GM23338 (cell line): ENCODE measurements around the gene NGB. TPM values are rescaled to one million over a fixed set of nuclear protein-coding genes. Genes with fewer than 3 reads are reported as not detected.

Source experiments
- ATAC-seq: fragments of 200-7000 bp; cut with Tn5 transposase; 3 replicates; pipeline ENCODE4 v1.9.1; 2020
- DNase-seq: peaks from one replicate; pipeline ENCODE4 v3.0.0-alpha.2; 2015; ENCODE audit warnings: low spot score
- H2AFZ ChIP-seq: fragments of 200-600 bp; sonication (generic); 2 replicates; pipeline ENCODE4 v1.8.0; 2016; ENCODE audit warnings: antibody characterized with exemption, mild to moderate bottlenecking, moderate library complexity
- H3F3A ChIP-seq: fragments of 200-600 bp; sonication (generic); replicated peaks from 2 replicates; pipeline ENCODE4 v1.8.0; 2017; ENCODE audit warnings: antibody characterized with exemption, mixed run types, low read depth
- H3K27ac ChIP-seq: fragments of 200-600 bp; sonication (generic); 2 replicates; pipeline ENCODE4 v1.6.1; 2016; ENCODE audit warnings: low read depth
- H3K27me3 ChIP-seq: fragments of 200-600 bp; sonication (generic); 2 replicates; pipeline ENCODE4 v1.8.0; 2016; ENCODE audit warnings: mild to moderate bottlenecking, mixed run types, moderate library complexity; ENCODE audit not compliant: insufficient read depth
- H3K36me3 ChIP-seq: fragments of 200-600 bp; sonication (generic); 2 replicates; pipeline ENCODE4 v1.8.0; 2016; ENCODE audit warnings: mild to moderate bottlenecking; ENCODE audit not compliant: insufficient read depth
- H3K4me1 ChIP-seq: fragments of 200-600 bp; sonication (generic); 2 replicates; pipeline ENCODE4 v1.8.0; 2016; ENCODE audit warnings: mild to moderate bottlenecking, moderate library complexity; ENCODE audit not compliant: insufficient read depth
- H3K4me2 ChIP-seq: fragments of 200-600 bp; sonication (generic); 2 replicates; pipeline ENCODE4 v1.7.1; 2017; ENCODE audit warnings: mixed run types
- H3K4me3 ChIP-seq: fragments of 200-600 bp; sonication (generic); 2 replicates; pipeline ENCODE4 v1.6.1; 2016; ENCODE audit warnings: mixed run types
- H3K79me2 ChIP-seq: fragments of 200-600 bp; sonication (generic); replicated peaks from 2 replicates; pipeline ENCODE4 v1.8.0; 2017; ENCODE audit warnings: mild to moderate bottlenecking; ENCODE audit not compliant: insufficient read depth
- H3K9me2 ChIP-seq: fragments of 200-600 bp; sonication (generic); 2 replicates; pipeline ENCODE4 v1.8.0; 2017; ENCODE audit not compliant: insufficient read depth
- H4K20me1 ChIP-seq: fragments of 200-600 bp; sonication (generic); replicated peaks from 2 replicates; pipeline ENCODE4 v1.8.0; 2017; ENCODE audit warnings: mild to moderate bottlenecking; ENCODE audit not compliant: insufficient read depth
- H3K27ac Mint-ChIP-seq: 2 replicates; pipeline ENCODE4 v1.8.0; 2020; ENCODE audit warnings: inconsistent platforms, mild to moderate bottlenecking, moderate library complexity, mixed read lengths
- H3K27me3 Mint-ChIP-seq: 3 replicates; pipeline ENCODE4 v1.8.0; 2022; ENCODE audit warnings: low read depth, mild to moderate bottlenecking, moderate library complexity, mixed read lengths, inconsistent platforms; ENCODE audit not compliant: insufficient read depth, poor library complexity
- H3K36me3 Mint-ChIP-seq: 3 replicates; pipeline ENCODE4 v1.8.0; 2021; ENCODE audit warnings: low read depth, mild to moderate bottlenecking, inconsistent platforms, moderate library complexity, mixed read lengths
- H3K4me1 Mint-ChIP-seq: 3 replicates; pipeline ENCODE4 v1.8.0; 2020; ENCODE audit warnings: mild to moderate bottlenecking, inconsistent platforms, mixed read lengths
- H3K4me3 Mint-ChIP-seq: 3 replicates; pipeline ENCODE4 v1.8.0; 2021; ENCODE audit warnings: moderate library complexity, mild to moderate bottlenecking, inconsistent platforms, mixed read lengths
- H3K9me3 Mint-ChIP-seq: 3 replicates; pipeline ENCODE4 v1.8.0; 2020; ENCODE audit warnings: moderate library complexity, mild to moderate bottlenecking, inconsistent platforms, mixed read lengths
- EZH2 ChIP-seq: fragments of 200-600 bp; sonication (generic); IDR thresholded peaks from one replicate; pipeline ENCODE4 v1.8.0; 2017; ENCODE audit warnings: antibody characterized with exemption, mild to moderate bottlenecking, low read depth; ENCODE audit not compliant: unreplicated experiment
- EZH2phosphoT487 ChIP-seq: fragments of 200-600 bp; sonication (generic); IDR thresholded peaks from one replicate; pipeline ENCODE4 v1.8.1; 2018; ENCODE audit warnings: antibody characterized with exemption; ENCODE audit not compliant: unreplicated experiment
- JUNB ChIP-seq: IDR thresholded peaks from one replicate; pipeline ENCODE4 v1.6.1; 2016; ENCODE audit warnings: antibody characterized with exemption; ENCODE audit not compliant: unreplicated experiment
- NANOG ChIP-seq: IDR thresholded peaks from 2 replicates; pipeline ENCODE4 v1.6.1; 2016; ENCODE audit warnings: antibody characterized with exemption, borderline replicate concordance
- POLR2AphosphoS5 ChIP-seq: IDR thresholded peaks from 2 replicates; pipeline ENCODE4 v1.6.1; 2016; ENCODE audit warnings: antibody characterized with exemption, low read depth
- REST ChIP-seq: IDR thresholded peaks from one replicate; pipeline ENCODE4 v1.6.1; 2018; ENCODE audit warnings: antibody characterized with exemption; ENCODE audit not compliant: unreplicated experiment
- STAT1 ChIP-seq: IDR thresholded peaks from one replicate; pipeline ENCODE4 v1.6.1; 2016; ENCODE audit warnings: antibody characterized with exemption; ENCODE audit not compliant: unreplicated experiment
- ZNF114 ChIP-seq: fragments of 250-450 bp; sonication (Bioruptor Pico); IDR thresholded peaks from 2 replicates; pipeline ENCODE4 v1.5.0; 2020; ENCODE audit warnings: mild to moderate bottlenecking, moderate library complexity
- ZNF331 ChIP-seq: fragments of 250-450 bp; sonication (Bioruptor Pico); IDR thresholded peaks from 2 replicates; pipeline ENCODE4 v1.5.0; 2020; ENCODE audit warnings: low read depth, mild to moderate bottlenecking, moderate library complexity
- polyA plus RNA-seq: library from polyadenylated mRNA; unstranded; fragments of >200 nt; fragmentation: Nextera tagmentation; extraction: Ambion mirVana; gene quantifications from 2 replicates; pipeline ENCODE4 v1.2.1, GENCODE V29; 2016
- total RNA-seq: library from RNA; depleted of rRNA; stranded (reverse); fragments of >200 nt; shearing (Covaris generic); gene quantifications from 2 replicates; pipeline ENCODE4 v1.2.3, GENCODE V29; 2014
- TF ChIP-seq, protein P1 (sequence below): IDR thresholded peaks from 2 replicates; pipeline ENCODE4 v1.6.1; 2016; ENCODE audit warnings: antibody characterized with exemption
- TF ChIP-seq, protein P2 (sequence below), 2 experiments: fragments of 200-600 bp in 1 of 2; sonication (generic) in 1 of 2; conservative IDR thresholded peaks; 2 replicates each; pipeline versions ENCODE4 v1.5.1 to v1.6.1; 2016 to 2017; ENCODE audit warnings: antibody characterized with exemption in 2 of 2, low read depth in 2 of 2, mild to moderate bottlenecking in 2 of 2, moderate library complexity in 1 of 2

The NGB gene
- total and polyA plus RNA-seq, 2 experiments from 2014 or later = 0.21 to 1.0 TPM

DNA sequence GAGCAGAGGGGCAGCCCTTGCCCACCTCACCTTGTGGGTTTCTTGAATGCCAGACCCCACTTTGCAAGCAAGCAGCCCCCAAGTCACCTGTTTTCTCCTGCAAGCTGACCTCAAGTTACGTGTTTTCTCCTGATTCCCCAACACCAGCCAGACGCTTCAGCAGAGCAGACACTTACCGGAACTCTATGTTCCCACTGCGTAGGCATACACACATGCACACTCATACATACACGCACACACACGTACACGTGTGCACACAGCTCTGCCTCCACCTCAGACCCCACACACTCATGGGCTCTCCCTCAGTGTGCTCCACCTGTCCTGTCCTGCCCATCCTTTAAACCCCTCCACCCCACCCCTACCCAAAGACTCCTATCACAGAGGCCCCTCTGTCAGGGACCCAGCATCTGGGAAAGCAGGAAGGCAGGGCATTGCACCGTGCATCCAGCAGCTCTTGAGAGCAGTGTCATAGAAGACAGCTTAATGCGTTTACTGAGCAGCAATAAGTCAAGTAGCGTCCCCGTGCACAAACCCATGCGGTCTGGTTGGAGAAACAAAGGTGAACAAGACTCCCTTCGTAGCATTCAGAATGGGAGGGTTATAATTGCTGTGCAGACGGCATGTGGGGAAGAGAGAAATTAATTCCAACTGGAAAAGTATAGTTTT lies 45.0 kb downstream of the NGB start:
- Histone ChIP-seq H3K27ac (no peak overlapping the region), H3K9me2 (no peaks in the 10 kb centered on the region), H4K20me1 (no peaks in the 10 kb centered on the region), H3K79me2 (no peaks in the 10 kb centered on the region), H3K4me2 (no peak overlapping the region), H2AFZ (no peak overlapping the region), H3K4me3 (no peak overlapping the region), H3K4me1 (peaks cover 29% of the 10 kb centered on the region), H3F3A (no peaks in the 10 kb centered on the region), H3K27me3 (no peaks in the 10 kb centered on the region), H3K36me3 (no peaks in the 10 kb centered on the region)
- no peak overlapping the region for H3K27ac Mint-ChIP-seq
- H3K4me3 Mint-ChIP-seq = no peak overlapping the region
- H3K36me3 Mint-ChIP-seq = no peaks in the 10 kb centered on the region; the same call in 2 of the 3 replicates
- peaks cover 45% of the 10 kb centered on the region for H3K4me1 Mint-ChIP-seq
- no peak for DNase-seq
- peaks cover 9% of the 10 kb centered on the region for H3K27me3 Mint-ChIP-seq
- no peak for ATAC-seq
- H3K9me3 Mint-ChIP-seq = no peaks in the 10 kb centered on the region; the same call in 2 of the 3 replicates
- no peak for TF ChIP-seq STAT1
- no peak for TF ChIP-seq JUNB
- TF ChIP-seq, protein P1, sequence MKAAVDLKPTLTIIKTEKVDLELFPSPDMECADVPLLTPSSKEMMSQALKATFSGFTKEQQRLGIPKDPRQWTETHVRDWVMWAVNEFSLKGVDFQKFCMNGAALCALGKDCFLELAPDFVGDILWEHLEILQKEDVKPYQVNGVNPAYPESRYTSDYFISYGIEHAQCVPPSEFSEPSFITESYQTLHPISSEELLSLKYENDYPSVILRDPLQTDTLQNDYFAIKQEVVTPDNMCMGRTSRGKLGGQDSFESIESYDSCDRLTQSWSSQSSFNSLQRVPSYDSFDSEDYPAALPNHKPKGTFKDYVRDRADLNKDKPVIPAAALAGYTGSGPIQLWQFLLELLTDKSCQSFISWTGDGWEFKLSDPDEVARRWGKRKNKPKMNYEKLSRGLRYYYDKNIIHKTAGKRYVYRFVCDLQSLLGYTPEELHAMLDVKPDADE = no peak
- no peak for TF ChIP-seq POLR2AphosphoS5
- no peak for TF ChIP-seq EZH2phosphoT487

DNA sequence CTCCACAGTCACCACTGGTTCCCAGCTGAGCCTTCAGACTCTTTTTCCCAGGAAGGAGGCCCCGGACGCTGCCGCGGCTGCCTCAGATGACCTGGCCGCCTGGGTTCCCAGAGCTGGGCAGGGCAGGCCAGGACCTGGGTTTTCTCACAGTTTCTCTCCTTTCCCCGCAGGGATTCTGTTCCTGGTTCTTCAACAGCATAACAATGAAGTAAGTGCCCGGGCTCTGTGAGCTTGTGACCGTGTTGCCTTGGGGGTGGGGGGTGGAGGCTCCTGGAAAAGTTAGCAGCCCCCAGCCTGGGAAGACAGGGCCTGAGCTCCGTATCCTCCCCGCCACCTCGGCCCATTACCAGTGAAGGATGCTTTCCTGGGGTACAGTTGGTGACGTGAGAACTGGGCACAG lies 45.8 kb downstream of the NGB start:
- DNase-seq (no peak), ATAC-seq (peak; percentile 24)
- Histone ChIP-seq H3K27me3 (no peaks in the 10 kb centered on the region), H3K9me2 (no peaks in the 10 kb centered on the region), H3K4me2 (no peak overlapping the region), H4K20me1 (no peaks in the 10 kb centered on the region), H3K4me1 (peaks cover 32% of the 10 kb centered on the region), H3K4me3 (no peak overlapping the region), H3K36me3 (no peaks in the 10 kb centered on the region), H3K27ac (no peak overlapping the region), H3F3A (no peaks in the 10 kb centered on the region), H3K79me2 (no peaks in the 10 kb centered on the region), H2AFZ (no peak overlapping the region)
- peaks cover 11% of the 10 kb centered on the region for H3K27me3 Mint-ChIP-seq
- H3K27ac Mint-ChIP-seq = no peak overlapping the region
- TF ChIP-seq EZH2phosphoT487 = no peak
- no peak for TF ChIP-seq ZNF331 (CRISPR knock-in tag)
- TF ChIP-seq, protein P2, sequence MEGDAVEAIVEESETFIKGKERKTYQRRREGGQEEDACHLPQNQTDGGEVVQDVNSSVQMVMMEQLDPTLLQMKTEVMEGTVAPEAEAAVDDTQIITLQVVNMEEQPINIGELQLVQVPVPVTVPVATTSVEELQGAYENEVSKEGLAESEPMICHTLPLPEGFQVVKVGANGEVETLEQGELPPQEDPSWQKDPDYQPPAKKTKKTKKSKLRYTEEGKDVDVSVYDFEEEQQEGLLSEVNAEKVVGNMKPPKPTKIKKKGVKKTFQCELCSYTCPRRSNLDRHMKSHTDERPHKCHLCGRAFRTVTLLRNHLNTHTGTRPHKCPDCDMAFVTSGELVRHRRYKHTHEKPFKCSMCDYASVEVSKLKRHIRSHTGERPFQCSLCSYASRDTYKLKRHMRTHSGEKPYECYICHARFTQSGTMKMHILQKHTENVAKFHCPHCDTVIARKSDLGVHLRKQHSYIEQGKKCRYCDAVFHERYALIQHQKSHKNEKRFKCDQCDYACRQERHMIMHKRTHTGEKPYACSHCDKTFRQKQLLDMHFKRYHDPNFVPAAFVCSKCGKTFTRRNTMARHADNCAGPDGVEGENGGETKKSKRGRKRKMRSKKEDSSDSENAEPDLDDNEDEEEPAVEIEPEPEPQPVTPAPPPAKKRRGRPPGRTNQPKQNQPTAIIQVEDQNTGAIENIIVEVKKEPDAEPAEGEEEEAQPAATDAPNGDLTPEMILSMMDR (conservative IDR thresholded peaks at IDR 0.05; ENCODE audit: low read depth in 2 of 2) = no peak
- no peak for TF ChIP-seq NANOG
- no peak for TF ChIP-seq EZH2
- TF ChIP-seq POLR2AphosphoS5 = no peak
- no peak for TF ChIP-seq ZNF114
- TF ChIP-seq REST = no peak
- TF ChIP-seq, protein P1 = no peak
- H3K4me3 Mint-ChIP-seq = no peak overlapping the region
- H3K36me3 Mint-ChIP-seq = no peaks in the 10 kb centered on the region; the same call in 2 of the 3 replicates
- H3K4me1 Mint-ChIP-seq = peaks cover 48% of the 10 kb centered on the region
- H3K9me3 Mint-ChIP-seq = no peaks in the 10 kb centered on the region; the same call in 2 of the 3 replicates
